COR-L47 (cell line): ENCODE data around the gene HEMK1.

Experiments
- DNase-seq: peaks from one replicate; lab custom pipeline; 2025; lab: John Stamatoyannopoulos, UW

HEMK1 gene, protein sequence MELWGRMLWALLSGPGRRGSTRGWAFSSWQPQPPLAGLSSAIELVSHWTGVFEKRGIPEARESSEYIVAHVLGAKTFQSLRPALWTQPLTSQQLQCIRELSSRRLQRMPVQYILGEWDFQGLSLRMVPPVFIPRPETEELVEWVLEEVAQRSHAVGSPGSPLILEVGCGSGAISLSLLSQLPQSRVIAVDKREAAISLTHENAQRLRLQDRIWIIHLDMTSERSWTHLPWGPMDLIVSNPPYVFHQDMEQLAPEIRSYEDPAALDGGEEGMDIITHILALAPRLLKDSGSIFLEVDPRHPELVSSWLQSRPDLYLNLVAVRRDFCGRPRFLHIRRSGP

DNA sequence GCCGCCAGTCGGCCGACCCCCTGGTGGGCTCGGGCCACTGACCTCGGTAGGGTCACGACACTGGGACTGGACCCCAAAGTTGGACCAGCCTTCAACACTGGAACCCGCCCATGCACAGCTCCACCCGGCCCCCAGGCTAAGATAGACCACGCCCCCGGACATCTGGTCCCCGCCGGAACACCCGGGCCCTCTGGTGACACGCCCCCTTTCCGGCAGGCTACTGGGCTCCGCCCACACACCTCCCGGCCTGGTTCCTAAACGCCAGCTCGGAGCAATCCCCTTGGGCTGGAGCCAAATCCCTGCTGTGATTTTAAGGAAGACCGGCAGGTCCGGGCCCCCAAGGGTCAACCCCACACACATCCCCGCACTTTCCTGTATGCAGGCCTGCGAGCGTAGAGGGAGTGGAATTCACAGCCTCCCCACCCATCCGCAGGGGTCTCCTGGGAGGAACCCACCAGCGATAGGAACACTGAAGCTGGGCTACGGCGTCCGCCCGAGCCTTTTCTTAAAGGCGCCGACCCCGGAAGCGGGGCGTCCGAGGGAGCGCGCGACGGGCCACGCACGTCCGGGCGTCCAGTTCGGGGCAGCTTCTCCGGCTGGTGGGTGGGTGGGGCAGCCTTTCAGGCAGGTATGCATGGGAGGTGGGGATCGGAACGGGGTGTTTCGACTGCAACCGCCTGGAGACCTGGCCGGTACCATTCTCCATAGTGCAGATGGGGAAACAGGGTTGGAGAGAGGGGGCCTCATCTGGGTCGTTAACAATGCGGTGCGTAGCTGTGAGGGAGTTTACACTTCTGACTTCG, at the start of gene HEMK1:
Gene HEMK1, plus strand, starts transcription at position 576 of the 803 bp plus-strand sequence. CDS start 1,583 bp downstream, outside the sequence.
- peak; percentile 80 for DNase-seq

- no peak for DNase-seq
These were observed 48.5 kb upstream of the HEMK1 start for GRCh38 chr3:50520849-50521248.

DNA sequence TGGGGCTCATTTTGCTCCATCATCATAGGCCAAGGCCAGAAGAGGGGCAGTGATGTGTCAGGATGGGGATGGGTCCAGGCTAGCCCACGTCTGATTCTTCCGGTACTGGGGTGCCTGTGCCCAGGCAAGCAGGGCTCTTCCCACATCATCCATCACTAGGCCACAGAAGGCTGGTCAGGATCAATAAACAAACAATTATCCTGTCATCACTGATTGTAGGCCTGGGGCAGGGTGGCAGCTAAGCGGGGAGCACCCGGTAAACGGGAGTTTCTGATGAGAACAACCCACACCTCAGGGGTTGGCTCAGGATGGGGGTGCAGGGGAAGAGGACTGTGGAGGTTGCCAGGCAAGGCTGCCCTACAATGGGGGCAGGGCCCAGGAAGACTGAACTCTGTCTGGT, 47.8 kb upstream of the HEMK1 start:
- no peak for DNase-seq

DNA sequence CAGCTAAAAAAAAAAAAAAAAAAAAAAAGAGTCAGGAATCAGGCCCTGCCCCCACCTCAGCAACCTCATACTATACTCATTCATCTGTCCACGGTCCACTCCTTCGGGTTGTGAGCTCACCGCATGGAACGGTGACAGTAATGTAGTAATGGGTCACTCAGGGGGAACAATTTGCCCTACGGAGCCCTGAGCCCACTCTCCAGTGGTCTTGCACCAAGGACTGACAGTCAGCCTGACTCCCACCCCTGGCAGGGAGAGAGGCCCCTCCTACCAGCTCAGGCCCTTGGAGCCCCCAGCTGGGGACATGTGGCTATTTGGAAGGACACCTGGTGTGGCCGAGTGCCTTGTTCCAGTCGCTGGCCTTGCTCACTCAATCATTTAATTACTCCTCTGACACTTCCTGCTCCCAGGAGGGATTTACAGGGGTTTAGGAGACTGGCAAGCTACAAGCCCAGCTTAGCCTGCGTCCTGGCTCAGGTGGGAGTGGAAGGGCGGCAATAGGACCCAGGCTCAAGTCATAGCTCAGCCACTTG, 46.0 kb upstream of the HEMK1 start:
- no peak for DNase-seq

- DNase-seq = no peak
These were observed 44.6 kb upstream of the HEMK1 start for GRCh38 chr3:50524746-50525145.

- DNase-seq = no peak
These were observed 44.0 kb upstream of the HEMK1 start for GRCh38 chr3:50525191-50525910.

- no peak for DNase-seq
These were observed 43.3 kb upstream of the HEMK1 start for GRCh38 chr3:50525987-50526386.

GRCh38 chr3:50530001-50530970, 39.0 kb upstream of the HEMK1 start:
- no peak for DNase-seq

DNA sequence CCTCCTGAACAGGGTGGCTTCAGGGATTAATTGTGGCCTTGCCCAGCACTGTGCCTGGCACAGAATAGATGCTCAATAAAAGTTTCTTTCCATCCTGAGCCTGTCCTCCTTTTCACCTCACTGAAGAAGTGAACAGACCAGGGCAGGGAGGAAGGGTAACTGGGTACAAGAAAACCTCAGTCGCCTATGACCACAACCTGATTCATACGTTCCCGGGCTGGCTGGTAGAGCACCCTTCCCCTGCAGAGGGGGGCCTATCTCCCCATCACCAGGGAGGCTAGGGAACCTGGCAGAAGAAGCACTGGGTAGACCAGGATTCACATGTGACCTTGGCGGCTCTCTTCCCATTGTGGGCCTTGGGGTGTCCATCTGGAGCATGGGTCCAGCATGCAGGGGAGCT, 38.1 kb upstream of the HEMK1 start:
- no peak for DNase-seq

DNA sequence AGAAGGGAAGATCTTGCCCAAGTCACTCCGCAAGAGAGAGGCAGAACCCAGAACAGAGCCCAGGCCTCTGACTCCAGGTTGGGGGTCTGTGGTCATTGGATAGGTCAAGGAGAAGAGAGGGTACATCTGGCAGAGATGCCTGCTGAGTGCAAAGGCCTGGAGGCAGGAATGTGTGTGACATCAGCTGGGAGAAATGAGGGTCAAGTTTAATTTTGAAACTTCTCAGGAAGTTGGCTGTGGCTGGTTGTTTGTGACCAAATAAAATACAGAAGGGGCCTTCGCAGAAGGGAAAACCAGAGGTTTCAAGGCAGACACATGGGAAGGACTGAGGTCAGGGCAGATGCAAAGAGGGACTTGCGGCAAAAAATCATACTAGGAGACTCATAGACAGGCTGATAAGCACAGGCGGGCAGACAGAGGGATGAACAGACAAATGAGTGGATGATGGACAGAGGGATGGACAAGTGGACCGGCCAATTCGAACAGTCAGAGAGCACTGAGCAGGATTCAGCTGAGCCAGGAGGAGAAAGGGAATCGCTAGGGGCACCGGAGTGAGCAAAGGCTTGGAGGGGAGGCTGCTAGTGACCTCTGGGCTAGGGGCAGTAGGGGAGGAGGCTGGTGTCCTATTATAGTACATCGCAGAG, 37.1 kb upstream of the HEMK1 start:
- no peak for DNase-seq

- no peak for DNase-seq
These were observed 36.0 kb upstream of the HEMK1 start for GRCh38 chr3:50533316-50533715.

DNA sequence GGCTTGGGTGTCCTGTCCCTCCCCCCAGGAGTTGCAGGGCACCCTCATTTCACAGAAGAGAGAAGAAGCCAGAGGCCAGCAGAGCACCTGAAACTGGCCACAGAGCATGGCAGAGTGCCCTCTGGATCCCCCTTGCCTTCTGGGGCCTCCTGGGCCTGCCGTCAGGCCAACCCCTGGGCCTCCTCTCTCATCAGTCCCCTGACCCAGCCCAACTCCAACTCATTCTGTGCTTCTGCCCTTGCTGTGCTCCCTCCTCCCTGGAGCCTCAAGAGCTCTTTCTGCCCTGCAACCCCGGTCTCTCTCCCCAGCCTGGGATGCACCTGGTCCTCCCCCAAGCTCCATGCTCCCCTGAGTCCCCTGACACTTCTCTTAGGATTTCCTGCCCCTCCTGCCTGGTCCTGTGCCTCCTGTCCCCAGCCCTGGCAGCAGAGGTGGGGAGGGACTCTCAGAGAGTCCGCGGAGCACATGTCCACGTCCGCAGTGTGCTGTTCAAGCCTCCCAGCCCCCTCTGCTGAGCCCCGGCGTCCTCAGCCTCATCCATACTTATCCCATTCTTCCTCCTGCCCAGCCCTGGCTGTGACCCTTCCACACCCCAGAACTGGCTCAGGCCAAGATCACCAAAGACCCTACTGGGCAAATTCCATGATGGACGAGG, 35.4 kb upstream of the HEMK1 start:
- no peak for DNase-seq

DNA sequence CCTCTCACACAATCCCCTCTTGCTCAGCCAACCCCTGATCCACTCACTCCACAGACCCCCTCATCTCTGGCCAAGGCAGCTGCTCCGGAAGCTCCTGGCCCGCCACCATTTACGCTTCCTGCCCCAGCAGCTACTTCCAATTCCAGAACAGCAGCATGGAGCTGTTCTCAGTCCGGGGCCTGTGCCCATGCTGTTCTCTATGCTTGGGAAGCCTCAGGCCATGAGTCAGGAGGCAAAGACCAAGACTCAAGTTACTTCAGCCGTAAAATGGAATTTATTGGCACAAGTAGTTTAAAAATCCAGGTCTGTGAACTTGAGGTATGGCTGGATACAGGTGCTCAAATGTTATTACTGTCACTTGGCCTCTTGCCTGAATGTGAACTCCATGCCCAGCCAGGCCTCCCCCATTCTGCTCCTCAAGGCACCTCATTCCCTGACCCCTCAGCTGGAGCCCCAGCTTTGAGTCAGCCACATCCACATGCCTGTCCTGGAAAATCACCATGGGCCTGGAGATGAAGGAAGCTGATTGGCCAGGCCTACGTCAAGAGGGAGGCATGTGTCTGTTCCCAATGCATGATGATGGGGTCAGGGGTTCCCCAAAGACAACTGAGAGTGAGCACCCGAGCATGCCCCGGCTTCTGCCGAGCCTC, 34.5 kb upstream of the HEMK1 start:
- no peak for DNase-seq

DNA sequence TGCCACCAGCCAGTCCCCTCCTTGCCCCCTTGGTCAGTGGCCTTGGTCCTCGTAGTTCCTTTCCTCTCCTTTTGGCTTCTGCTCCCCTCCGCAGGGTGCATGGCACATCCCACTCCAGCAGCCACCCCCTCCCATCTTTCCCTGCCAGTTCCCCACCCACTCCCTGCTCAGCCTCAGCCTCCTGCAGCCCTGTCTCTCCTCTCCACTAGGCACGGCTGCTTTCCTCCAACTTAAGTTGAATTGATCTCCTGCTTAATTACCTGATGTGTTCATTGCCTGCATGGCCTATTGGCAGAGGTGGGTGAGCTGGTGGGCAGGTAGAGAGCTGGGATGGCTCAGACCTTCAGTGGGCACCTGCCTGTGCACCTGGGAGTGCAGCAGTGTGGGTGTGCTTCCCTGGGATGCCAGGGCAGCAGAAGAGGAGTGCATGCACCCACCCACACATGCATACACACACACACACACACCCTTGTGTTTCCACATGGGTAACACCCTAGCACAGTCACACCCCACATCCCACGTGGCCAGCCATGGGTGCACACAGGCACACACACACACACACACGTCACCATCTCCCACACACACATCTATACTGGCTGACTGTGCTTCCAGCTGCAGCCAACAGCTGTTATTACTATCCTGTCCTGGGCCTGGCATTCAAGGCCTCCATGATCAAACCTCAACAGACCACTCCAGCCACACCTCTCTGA, 32.7 kb upstream of the HEMK1 start:
- DNase-seq = no peak

DNA sequence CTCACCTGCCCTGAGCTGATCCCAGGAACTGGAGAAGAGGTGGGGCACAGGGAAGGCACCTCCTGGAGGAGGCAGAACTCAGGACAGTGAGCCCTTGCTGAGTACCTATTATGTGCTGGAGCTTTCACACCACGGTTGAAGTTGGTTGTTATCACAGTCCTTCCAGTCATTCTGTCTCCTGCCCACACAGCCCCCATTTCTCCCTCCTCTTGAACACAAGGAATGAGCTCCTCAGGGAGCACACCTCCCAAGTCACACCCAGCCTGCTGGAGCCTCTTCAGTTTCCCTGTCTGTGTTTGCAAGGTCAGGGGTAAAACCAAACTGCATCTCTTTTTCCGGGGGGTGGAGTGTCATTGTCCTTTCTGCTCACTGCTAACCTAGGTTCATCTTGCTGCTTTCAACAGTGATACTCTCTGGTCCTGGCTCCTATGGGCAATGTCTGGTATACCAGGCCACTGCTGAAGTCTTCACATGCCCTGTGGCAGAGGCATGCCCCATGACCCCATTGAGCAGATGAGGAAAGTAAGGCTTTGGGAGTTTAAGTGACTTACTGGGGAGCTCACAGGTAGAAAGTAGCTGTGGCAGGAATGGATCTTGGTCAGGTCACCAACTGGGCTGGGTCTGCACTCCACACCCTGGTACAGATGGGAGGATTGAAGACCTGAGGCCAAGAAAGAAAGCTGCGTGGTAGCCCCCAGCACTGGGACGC, 31.7 kb upstream of the HEMK1 start:
- DNase-seq = no peak

- no peak for DNase-seq
These were observed 29.7 kb upstream of the HEMK1 start for GRCh38 chr3:50539356-50540286.
